Choroid plexus epithelial cell (primary cell): Measurements from ENCODE around the gene SNRPD3.
A peak's percentile ranks its signal among the peaks of the same experiment; 100 is the strongest.

Experiments used
- DNase-seq: peaks from one replicate; pipeline ENCODE4 v3.0.0-alpha.2; 2010; ENCODE audit warnings: low read depth
- H3K4me3 ChIP-seq: 2 replicates; pipeline ENCODE4 v1.5.1; 2011; ENCODE audit warnings: low read depth, mild to moderate bottlenecking, control low read depth, low read length, moderate library complexity
- TF ChIP-seq, protein P1 (sequence below): conservative IDR thresholded peaks from 2 replicates; pipeline ENCODE4 v1.5.1; 2011; ENCODE audit warnings: low read depth, mild to moderate bottlenecking, control low read depth, inconsistent platforms, low read length, moderate library complexity

Gene SNRPD3

GRCh38 chr22:24554313-24555164 lies 1.3 kb upstream of the SNRPD3 start, which contains the start of gene GUCD1:
TSS of gene GUCD1 (minus strand) at chr22:24555138. CDS start at chr22:24554991, 147 bp downstream.
- H3K4me3 ChIP-seq: peak within 1 kb of the TSS; percentile 99
- TF ChIP-seq, protein P1, sequence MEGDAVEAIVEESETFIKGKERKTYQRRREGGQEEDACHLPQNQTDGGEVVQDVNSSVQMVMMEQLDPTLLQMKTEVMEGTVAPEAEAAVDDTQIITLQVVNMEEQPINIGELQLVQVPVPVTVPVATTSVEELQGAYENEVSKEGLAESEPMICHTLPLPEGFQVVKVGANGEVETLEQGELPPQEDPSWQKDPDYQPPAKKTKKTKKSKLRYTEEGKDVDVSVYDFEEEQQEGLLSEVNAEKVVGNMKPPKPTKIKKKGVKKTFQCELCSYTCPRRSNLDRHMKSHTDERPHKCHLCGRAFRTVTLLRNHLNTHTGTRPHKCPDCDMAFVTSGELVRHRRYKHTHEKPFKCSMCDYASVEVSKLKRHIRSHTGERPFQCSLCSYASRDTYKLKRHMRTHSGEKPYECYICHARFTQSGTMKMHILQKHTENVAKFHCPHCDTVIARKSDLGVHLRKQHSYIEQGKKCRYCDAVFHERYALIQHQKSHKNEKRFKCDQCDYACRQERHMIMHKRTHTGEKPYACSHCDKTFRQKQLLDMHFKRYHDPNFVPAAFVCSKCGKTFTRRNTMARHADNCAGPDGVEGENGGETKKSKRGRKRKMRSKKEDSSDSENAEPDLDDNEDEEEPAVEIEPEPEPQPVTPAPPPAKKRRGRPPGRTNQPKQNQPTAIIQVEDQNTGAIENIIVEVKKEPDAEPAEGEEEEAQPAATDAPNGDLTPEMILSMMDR: no peak
- peak; percentile 51 for DNase-seq

DNA sequence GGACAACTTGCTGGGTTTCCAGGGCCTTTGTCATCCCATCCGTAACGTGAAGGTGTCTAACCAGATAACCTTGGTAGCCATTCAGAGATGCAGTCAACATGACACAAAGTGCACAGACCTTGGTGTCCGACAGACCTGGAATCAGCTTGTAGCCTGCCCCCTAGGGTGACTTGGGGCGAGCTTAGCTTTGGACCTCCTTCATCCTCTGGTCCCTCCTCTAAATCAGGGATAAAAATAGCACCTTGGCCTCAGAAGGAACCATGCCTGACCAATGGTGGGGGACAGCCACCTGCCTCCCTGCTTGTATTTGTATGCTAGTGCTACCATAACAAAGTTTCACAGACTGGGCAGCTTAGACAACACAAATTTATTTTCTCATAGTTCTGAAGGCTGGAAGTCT lies 3.7 kb downstream of the SNRPD3 start:
- no peak for DNase-seq
- TF ChIP-seq, protein P1: no peak
- H3K4me3 ChIP-seq: no peak overlapping the region

- TF ChIP-seq, protein P1: no peak
- DNase-seq: no peak
These were observed 7.4 kb downstream of the SNRPD3 start for GRCh38 chr22:24563246-24563645.

GRCh38 chr22:24564376-24565058 lies 8.7 kb downstream of the SNRPD3 start:
- no peak overlapping the region for H3K4me3 ChIP-seq
- TF ChIP-seq, protein P1: no peak
- peak; percentile 35 for DNase-seq

More at GRCh38 chr22:24563246-24563645, 7.4 kb downstream of the SNRPD3 start:
- H3K4me3 ChIP-seq: no peak overlapping the region

- H3K4me3 ChIP-seq: no peak overlapping the region
- TF ChIP-seq, protein P1: no peak
These were observed 9.3 kb downstream of the SNRPD3 start for GRCh38 chr22:24565077-24565476.

DNA sequence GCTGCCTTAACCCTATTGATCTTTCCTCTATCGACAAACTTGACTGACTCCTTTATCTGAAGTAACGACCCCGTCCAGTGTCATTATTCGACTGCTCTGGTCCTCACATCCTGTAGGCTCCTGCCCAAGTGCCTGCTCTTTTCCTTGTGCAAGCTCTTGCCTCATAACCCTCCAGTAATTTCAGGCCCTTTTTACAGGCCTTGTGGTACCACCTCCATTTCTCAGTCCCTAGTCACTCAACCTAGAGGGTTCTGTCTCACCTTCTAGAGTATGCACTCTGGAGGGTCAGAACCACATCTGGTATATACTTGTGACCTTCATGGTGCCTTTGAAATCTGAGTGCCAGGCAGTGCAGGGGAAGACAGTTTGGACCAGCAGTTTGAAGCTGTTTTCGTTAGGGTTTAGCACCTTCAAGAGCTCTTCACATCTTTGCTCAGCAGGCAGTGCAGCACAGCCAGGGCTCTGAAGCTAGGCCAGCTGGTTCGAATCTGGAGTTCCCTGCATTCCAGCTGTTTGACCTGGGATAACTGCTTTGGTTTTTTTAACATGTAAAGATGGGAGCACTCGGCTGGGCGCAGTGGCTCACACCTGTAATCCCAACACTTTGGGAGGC lies 11.2 kb downstream of the SNRPD3 start:
- TF ChIP-seq, protein P1: no peak
- DNase-seq: peak; percentile 46
- H3K4me3 ChIP-seq: no peak overlapping the region

More at GRCh38 chr22:24565077-24565476, 9.3 kb downstream of the SNRPD3 start:
- DNase-seq: no peak
